Measurements from ENCODE around the gene UMOD. TPM values are rescaled to one million over a fixed set of nuclear protein-coding genes. Genes with fewer than 3 reads are reported as not detected.

The UMOD gene
- total RNA-seq, 4 donors from 2014 or later: not detected

DNA sequence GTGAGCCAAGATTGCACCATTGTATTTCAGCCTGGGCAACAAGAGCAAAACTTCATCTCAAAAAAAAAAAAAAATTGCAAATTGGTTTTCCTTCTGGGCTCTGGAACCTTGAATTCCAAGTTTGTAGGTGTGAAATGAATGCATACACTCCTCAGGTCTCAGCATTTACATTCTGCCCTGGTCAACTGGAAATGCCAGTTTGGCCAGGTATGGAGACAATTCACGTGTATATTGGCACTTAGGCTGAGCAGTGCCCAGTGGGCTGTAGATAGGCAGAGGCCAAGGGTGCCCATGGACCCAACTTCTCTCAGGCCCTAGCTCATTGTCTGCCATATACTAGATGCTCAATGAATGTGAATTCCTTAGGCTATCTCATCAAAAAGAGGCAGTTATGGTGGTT, 36.3 kb upstream of the UMOD start:
- intact Hi-C loops (cut with DNase I; ENCODE audit: low total_unique reads): loop anchor here (10.0 kb wide), 1 partner anchor 484 kb away; no protein-coding TSS in a partner anchor
- H3K4me1 ChIP-seq: no peaks in the 10 kb centered on the region
- TF ChIP-seq, protein P1, sequence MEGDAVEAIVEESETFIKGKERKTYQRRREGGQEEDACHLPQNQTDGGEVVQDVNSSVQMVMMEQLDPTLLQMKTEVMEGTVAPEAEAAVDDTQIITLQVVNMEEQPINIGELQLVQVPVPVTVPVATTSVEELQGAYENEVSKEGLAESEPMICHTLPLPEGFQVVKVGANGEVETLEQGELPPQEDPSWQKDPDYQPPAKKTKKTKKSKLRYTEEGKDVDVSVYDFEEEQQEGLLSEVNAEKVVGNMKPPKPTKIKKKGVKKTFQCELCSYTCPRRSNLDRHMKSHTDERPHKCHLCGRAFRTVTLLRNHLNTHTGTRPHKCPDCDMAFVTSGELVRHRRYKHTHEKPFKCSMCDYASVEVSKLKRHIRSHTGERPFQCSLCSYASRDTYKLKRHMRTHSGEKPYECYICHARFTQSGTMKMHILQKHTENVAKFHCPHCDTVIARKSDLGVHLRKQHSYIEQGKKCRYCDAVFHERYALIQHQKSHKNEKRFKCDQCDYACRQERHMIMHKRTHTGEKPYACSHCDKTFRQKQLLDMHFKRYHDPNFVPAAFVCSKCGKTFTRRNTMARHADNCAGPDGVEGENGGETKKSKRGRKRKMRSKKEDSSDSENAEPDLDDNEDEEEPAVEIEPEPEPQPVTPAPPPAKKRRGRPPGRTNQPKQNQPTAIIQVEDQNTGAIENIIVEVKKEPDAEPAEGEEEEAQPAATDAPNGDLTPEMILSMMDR (IDR thresholded peaks at IDR 0.05): no peak
- no peak for TF ChIP-seq POLR2A (IDR thresholded peaks at IDR 0.05)
- no peak overlapping the region for H3K27ac ChIP-seq
- no peaks in the 10 kb centered on the region for H3K36me3 ChIP-seq
- H3K27me3 ChIP-seq: no peaks in the 10 kb centered on the region
- DNase-seq: no peak
- H3K9me3 ChIP-seq: no peaks in the 10 kb centered on the region
- no peak overlapping the region for H3K4me3 ChIP-seq

DNA sequence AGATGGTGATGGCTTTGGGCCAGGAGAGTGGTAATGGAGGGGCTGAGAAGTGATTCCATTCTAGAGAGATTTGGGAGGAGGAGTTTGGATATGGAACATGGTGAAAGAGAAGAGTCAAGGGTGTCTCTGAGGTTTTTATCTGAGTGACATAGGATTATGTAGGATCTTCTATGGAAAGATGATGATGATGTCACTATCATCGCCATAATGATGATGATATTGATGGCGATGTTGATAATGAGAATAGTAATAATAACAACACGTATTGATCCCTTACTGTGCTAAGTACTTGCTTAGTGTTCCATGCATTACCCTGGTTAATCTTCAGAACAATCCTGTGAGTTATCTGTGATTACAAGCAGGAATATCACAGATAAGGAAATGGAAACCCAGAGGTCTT, 35.5 kb upstream of the UMOD start:
- Histone ChIP-seq H3K4me1 (no peaks in the 10 kb centered on the region), H3K36me3 (no peaks in the 10 kb centered on the region), H3K27ac (no peak overlapping the region), H3K4me3 (no peak overlapping the region), H3K9me3 (no peaks in the 10 kb centered on the region), H3K27me3 (no peaks in the 10 kb centered on the region)
- TF ChIP-seq, protein P1 (IDR thresholded peaks at IDR 0.05): no peak
- TF ChIP-seq POLR2A (IDR thresholded peaks at IDR 0.05): no peak
- no peak for DNase-seq
- intact Hi-C loops (cut with DNase I; ENCODE audit: low total_unique reads): loop anchor here (10.0 kb wide), 1 partner anchor 483 kb away; no protein-coding TSS in a partner anchor

DNA sequence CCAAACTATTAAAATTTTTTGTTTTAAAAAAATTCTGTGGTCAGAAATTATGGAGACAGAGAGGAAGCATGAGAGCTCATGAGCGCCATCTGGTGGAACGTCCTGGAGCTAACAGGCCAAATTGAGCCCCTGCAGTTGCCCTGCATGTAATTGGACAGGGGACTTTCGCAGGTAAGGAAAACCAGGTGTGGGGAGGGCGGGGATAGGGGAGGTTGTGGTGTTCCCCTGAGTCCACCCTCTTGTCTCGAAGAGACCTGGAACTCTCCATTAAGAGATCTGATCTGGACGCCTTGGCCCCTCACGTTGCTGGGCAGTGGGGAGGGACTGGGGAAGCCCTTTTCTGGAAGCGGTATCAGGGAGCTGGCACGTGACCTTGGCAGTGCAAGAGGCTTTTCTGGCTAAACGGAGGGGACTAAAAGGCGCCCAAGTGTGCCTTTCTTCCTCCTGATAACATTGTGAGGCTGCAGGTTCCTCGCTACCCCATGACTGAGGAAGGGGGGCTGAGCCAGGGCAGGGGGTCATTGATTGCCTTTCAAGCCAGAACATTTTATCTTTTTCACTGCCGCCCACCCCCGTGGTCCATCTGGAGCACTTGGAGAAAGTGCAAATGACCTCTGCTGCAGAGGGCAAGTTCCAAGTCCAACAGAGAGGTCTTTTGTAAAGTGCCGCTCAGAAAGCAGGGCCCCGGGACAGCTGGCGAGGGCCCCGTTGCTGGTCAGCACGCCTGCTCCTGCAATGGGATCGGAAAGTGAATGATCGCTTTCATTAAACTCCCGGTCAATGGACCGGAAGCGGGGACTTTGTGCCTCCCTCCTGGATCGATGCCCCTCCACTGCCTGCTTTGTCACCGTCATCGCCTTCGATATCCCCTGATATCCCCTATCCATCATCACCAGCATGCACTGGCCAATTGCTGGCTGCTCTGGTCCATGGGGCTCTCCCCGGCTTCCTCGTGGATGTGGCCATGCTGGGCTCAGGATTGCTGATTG, 33.6 kb upstream of the UMOD start:
- peak; percentile 66 to 69 for DNase-seq
- no peaks in the 10 kb centered on the region for H3K36me3 ChIP-seq
- intact Hi-C loops (cut with DNase I; ENCODE audit: low total_unique reads): loop anchor here (10.0 kb wide), 1 partner anchor 481 kb away; no protein-coding TSS in a partner anchor
- H3K27me3 ChIP-seq: no peaks in the 10 kb centered on the region
- no peak overlapping the region for H3K27ac ChIP-seq
- H3K9me3 ChIP-seq: no peaks in the 10 kb centered on the region
- H3K4me1 ChIP-seq: no peaks in the 10 kb centered on the region
- no peak overlapping the region for H3K4me3 ChIP-seq
- no peak for TF ChIP-seq POLR2A (IDR thresholded peaks at IDR 0.05)
- TF ChIP-seq, protein P1 (IDR thresholded peaks at IDR 0.05): peak; percentile 47 to 80 (median 58)

DNA sequence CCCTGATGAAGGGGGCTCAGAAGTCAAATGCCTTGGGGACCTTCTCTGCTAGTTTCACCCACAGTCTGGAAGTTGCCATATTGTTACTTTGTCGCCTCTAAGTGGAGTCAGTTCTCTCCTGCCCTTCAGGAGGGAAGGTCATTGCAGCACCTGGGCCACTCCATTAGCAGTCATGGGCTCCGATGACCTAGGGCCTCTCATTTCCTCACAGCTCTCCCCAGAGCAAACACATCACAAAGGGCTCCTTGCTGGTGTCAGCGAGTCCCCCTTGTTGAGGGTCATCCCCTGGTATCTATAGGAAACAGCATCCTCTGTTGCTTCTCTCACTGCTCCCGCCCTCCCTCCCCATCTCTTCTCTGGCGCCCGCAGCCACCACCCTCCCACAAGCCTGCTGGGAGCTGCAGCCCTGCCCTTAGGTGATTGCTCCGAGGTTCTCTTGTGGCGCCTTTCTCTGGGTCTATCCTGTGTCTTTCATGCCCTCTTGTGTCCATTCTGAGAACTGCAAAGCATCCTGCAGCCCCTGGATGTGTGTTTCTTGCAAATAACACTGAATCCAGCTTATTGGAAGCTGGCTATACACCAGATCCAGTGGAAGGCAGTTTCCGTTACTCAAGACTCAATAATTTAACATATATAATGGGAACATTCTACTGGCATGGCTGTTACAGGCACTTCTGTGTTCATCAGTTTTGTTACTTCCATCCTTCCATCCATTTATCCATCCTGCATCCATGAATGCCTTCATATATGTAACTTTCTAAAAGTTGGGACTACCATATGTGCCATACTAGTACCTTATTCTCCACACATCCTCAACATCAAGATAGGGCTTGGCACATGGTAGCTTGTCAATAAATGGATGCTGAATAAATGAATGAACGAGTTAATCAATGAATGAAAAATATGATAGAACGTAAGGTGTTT, 30.9 kb upstream of the UMOD start:
- peak; percentile 45 to 67 for DNase-seq
- no peaks in the 10 kb centered on the region for H3K9me3 ChIP-seq
- H3K4me3 ChIP-seq: no peak overlapping the region
- TF ChIP-seq, protein P1 (IDR thresholded peaks at IDR 0.05): peak; percentile 74 to 80 (median 76)
- no peak for TF ChIP-seq POLR2A (IDR thresholded peaks at IDR 0.05)
- H3K27me3 ChIP-seq: no peaks in the 10 kb centered on the region
- intact Hi-C loops (cut with DNase I; ENCODE audit: low total_unique reads): loop anchor here (10.0 kb wide), 1 partner anchor 479 kb away; no protein-coding TSS in a partner anchor
- H3K4me1 ChIP-seq: no peaks in the 10 kb centered on the region
- H3K36me3 ChIP-seq: no peaks in the 10 kb centered on the region
- H3K27ac ChIP-seq: no peak overlapping the region

Measured in uterus (tissue), 4 donors.